Fibroblast of lung (primary cell): ENCODE data around the gene METRNL. TPM values are rescaled to one million over a fixed set of nuclear protein-coding genes. Genes with fewer than 3 reads are reported as not detected.

Source experiments
- DNase-seq, 2 donors: peaks; one replicate each; pipeline versions ENCODE4 v3.0.0 to v3.0.0-alpha.2; 2010; ENCODE audit warnings: low read depth in 2 of 2
- H2AFZ ChIP-seq: 2 replicates; pipeline ENCODE4 v1.5.1; 2012; ENCODE audit warnings: low read length, control low read depth, inconsistent platforms
- H3K27ac ChIP-seq: 2 replicates; pipeline ENCODE4 v1.5.1; 2011; ENCODE audit warnings: low read length, control low read depth; ENCODE audit not compliant: insufficient read depth
- H3K27me3 ChIP-seq: 2 replicates; pipeline ENCODE4 v1.5.1; 2011; ENCODE audit warnings: mild to moderate bottlenecking, low read length; ENCODE audit not compliant: control insufficient read depth, insufficient read depth
- H3K36me3 ChIP-seq: 2 replicates; pipeline ENCODE4 v1.5.1; 2011; ENCODE audit warnings: low read length; ENCODE audit not compliant: control insufficient read depth, insufficient read depth
- H3K4me1 ChIP-seq: 2 replicates; pipeline ENCODE4 v1.5.1; 2011; ENCODE audit warnings: low read length; ENCODE audit not compliant: control insufficient read depth, insufficient read depth; ENCODE audit errors: extremely low read depth
- H3K4me2 ChIP-seq: 2 replicates; pipeline ENCODE4 v1.5.1; 2011; ENCODE audit warnings: low read length, control low read depth; ENCODE audit not compliant: insufficient read depth; ENCODE audit errors: extremely low read depth
- H3K4me3 ChIP-seq, 4 experiments: fragments of 200-600 bp in 1 of 4; sonication (generic) in 1 of 4; replicated peaks in 1 of 4; 2 replicates each; pipeline ENCODE4 v1.5.1; 2011 to 2016; ENCODE audit warnings: low read length in 4 of 4, low read depth in 3 of 4, mild to moderate bottlenecking in 3 of 4, control low read depth in 2 of 4, inconsistent platforms in 1 of 4, mixed read lengths in 1 of 4; ENCODE audit not compliant: insufficient read depth in 1 of 4; ENCODE audit errors: control extremely low read depth in 1 of 4
- H3K79me2 ChIP-seq: 2 replicates; pipeline ENCODE4 v1.5.1; 2012; ENCODE audit warnings: mild to moderate bottlenecking, low read length, inconsistent platforms; ENCODE audit not compliant: control insufficient read depth, insufficient read depth
- H3K9ac ChIP-seq: 2 replicates; pipeline ENCODE4 v1.5.1; 2011; ENCODE audit warnings: mild to moderate bottlenecking, low read length, control low read depth; ENCODE audit not compliant: insufficient read depth
- H3K9me3 ChIP-seq: 2 replicates; pipeline ENCODE4 v1.5.1; 2012; ENCODE audit warnings: low read depth, low read length; ENCODE audit not compliant: control insufficient read depth, insufficient read depth
- H4K20me1 ChIP-seq: 2 replicates; pipeline ENCODE4 v1.5.1; 2011; ENCODE audit warnings: low read length; ENCODE audit not compliant: control insufficient read depth, insufficient read depth; ENCODE audit errors: extremely low read depth
- EZH2 ChIP-seq: IDR thresholded peaks from 2 replicates; pipeline ENCODE4 v1.5.1; 2012; ENCODE audit warnings: low read length, control low read depth, mild to moderate bottlenecking; ENCODE audit errors: missing control alignments
- polyA plus RNA-seq, 2 donors: library from polyadenylated mRNA; depleted of rRNA in 1 of 2; stranded (reverse) in 1 of 2; unstranded in 1 of 2; fragments of >200 nt; gene quantifications; 2 replicates each; pipeline ENCODE4 v1.2.1, GENCODE V29; 2011 to 2012; ENCODE audit warnings: missing spikeins in 1 of 2
- total RNA-seq: library from RNA; depleted of rRNA; stranded (reverse); fragments of >200 nt; gene quantifications from 2 replicates; pipeline ENCODE4 v1.2.1, GENCODE V29; 2014
- TF ChIP-seq, protein P1 (sequence below), 2 donors: IDR thresholded peaks in 1 of 2; conservative IDR thresholded peaks in 1 of 2; 1 replicate in 1 of 2; 2 replicates in 1 of 2; pipeline ENCODE4 v1.5.1; 2011 to 2012; ENCODE audit warnings: low read length in 2 of 2, control low read depth in 1 of 2, inconsistent platforms in 1 of 2, low read depth in 1 of 2, mild to moderate bottlenecking in 1 of 2

Gene METRNL
- total and polyA plus RNA-seq, 2 donors (not counting 1 experiment from before 2014, with no cell fraction given): 27.0 to 120 TPM

DNA sequence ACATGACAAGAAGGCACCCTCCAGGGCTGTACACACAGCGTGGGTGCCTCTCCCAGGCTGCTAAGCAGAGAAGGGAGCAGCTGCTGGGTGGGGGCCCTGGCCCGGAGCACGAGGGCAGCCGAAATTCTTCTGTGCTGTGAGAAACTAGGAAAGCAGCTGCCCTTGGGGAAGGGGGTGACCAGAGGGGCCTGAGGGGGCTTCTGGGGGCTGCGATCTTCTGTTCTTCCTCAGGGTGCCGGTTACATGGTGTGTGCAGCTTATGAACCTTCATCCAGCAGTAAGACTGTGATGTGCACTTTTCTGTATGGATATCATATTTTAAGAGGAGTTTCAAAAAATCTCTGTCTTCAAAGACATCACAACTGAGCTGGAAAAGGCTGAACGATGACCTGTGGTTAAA lies 43.2 kb upstream of the METRNL start:
- no peaks in the 10 kb centered on the region for H3K27me3 ChIP-seq
- H4K20me1 ChIP-seq: no peaks in the 10 kb centered on the region
- H3K4me2 ChIP-seq: no peak overlapping the region
- no peak for DNase-seq
- no peak overlapping the region for H3K9ac ChIP-seq
- no peaks in the 10 kb centered on the region for H3K9me3 ChIP-seq
- H3K4me3 ChIP-seq: no peak overlapping the region
- H3K36me3 ChIP-seq: no peaks in the 10 kb centered on the region
- TF ChIP-seq, protein P1, sequence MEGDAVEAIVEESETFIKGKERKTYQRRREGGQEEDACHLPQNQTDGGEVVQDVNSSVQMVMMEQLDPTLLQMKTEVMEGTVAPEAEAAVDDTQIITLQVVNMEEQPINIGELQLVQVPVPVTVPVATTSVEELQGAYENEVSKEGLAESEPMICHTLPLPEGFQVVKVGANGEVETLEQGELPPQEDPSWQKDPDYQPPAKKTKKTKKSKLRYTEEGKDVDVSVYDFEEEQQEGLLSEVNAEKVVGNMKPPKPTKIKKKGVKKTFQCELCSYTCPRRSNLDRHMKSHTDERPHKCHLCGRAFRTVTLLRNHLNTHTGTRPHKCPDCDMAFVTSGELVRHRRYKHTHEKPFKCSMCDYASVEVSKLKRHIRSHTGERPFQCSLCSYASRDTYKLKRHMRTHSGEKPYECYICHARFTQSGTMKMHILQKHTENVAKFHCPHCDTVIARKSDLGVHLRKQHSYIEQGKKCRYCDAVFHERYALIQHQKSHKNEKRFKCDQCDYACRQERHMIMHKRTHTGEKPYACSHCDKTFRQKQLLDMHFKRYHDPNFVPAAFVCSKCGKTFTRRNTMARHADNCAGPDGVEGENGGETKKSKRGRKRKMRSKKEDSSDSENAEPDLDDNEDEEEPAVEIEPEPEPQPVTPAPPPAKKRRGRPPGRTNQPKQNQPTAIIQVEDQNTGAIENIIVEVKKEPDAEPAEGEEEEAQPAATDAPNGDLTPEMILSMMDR (conservative IDR thresholded peaks at IDR 0.05 in 1 of 2, IDR thresholded peaks at IDR 0.05 in 1 of 2; ENCODE audit: low read depth in 1 of 2, low read length in 2 of 2): no peak
- TF ChIP-seq EZH2: no peak
- H3K4me1 ChIP-seq: no peaks in the 10 kb centered on the region
- no peaks in the 10 kb centered on the region for H3K79me2 ChIP-seq
- H2AFZ ChIP-seq: no peak overlapping the region
- no peak overlapping the region for H3K27ac ChIP-seq

DNA sequence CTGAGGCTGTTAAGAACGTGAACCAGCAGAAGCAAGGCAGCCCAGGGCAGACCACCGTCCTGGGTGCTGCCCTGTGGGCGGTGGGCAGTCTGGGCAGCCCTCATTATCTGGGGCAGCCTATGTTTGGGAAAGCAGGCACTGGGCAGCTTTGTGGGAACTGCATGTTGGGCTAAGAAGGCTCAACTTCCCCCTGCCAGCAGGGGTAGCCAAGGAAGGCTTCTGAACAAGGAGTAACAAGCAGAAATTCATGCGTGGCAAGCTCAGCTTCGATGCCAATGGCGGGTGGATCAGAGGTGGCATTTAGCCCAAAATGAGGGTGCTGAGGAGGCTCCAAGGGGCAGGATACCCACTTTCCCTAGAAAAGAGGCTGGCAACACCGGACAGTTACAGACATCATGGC lies 42.7 kb upstream of the METRNL start:
- Histone ChIP-seq H3K4me2 (no peak overlapping the region), H2AFZ (no peak overlapping the region), H3K9ac (no peak overlapping the region), H3K79me2 (no peaks in the 10 kb centered on the region), H4K20me1 (no peaks in the 10 kb centered on the region), H3K27me3 (no peaks in the 10 kb centered on the region), H3K27ac (no peak overlapping the region), H3K9me3 (no peaks in the 10 kb centered on the region), H3K4me1 (no peaks in the 10 kb centered on the region), H3K4me3 (no peak overlapping the region), H3K36me3 (no peaks in the 10 kb centered on the region)
- TF ChIP-seq EZH2: no peak
- TF ChIP-seq, protein P1 (conservative IDR thresholded peaks at IDR 0.05 in 1 of 2, IDR thresholded peaks at IDR 0.05 in 1 of 2; ENCODE audit: low read depth in 1 of 2, low read length in 2 of 2): no peak
- DNase-seq: no peak

DNA sequence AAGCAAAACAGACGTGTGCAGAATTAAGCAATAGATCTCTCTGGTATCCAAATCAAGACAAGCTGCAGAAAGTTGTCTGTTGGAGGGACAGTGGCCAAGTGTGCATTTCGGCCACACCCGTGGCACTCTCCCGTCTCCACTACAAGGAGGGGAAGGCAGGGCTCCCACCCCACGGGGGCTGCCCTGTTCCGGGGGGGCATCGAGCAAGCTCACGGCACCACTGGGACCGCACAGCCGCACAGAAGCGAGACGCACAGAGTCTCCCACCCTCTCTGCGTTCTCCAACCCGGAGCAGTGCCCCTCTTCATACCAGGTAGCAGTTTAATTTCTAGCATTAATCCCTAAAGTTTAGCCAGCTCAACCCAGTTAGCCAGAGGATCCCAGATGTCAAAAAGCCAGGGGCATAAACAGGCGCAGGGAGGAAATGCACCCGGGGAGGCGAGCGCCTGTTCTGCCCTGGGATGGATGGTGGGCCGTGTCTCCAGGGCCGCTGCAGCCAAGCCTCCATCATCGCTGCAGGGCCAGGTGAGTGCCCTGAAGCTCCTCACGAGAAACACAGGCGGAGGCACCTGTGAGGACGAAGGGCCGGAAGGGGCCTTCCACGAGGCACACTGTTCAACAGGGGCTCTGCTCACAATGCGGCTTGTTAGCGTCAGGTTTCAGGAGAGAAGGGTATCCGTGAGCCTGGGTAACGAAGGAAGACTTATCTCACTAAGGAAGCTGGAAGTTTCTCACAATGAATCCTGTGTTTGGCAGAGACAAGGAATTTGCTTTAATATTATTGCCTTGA lies 42.1 kb upstream of the METRNL start:
- Histone ChIP-seq H3K36me3 (no peaks in the 10 kb centered on the region), H2AFZ (no peak overlapping the region), H3K9me3 (no peaks in the 10 kb centered on the region), H3K9ac (no peak overlapping the region), H3K4me3 (no peak overlapping the region), H3K79me2 (no peaks in the 10 kb centered on the region), H3K4me1 (no peaks in the 10 kb centered on the region), H3K27me3 (no peaks in the 10 kb centered on the region), H3K27ac (no peak overlapping the region), H4K20me1 (no peaks in the 10 kb centered on the region), H3K4me2 (no peak overlapping the region)
- no peak for TF ChIP-seq EZH2
- TF ChIP-seq, protein P1 (conservative IDR thresholded peaks at IDR 0.05 in 1 of 2, IDR thresholded peaks at IDR 0.05 in 1 of 2; ENCODE audit: low read depth in 1 of 2, low read length in 2 of 2): no peak
- no peak for DNase-seq
